ENCODE results near the gene FGF14.

FGF14 gene

GRCh38 chr13:102040812-102041211 is 361.0 kb downstream of the FGF14 start:
- DNase-seq (ENCODE audit: low spot score) = no peak
- TF ChIP-seq, protein P1, sequence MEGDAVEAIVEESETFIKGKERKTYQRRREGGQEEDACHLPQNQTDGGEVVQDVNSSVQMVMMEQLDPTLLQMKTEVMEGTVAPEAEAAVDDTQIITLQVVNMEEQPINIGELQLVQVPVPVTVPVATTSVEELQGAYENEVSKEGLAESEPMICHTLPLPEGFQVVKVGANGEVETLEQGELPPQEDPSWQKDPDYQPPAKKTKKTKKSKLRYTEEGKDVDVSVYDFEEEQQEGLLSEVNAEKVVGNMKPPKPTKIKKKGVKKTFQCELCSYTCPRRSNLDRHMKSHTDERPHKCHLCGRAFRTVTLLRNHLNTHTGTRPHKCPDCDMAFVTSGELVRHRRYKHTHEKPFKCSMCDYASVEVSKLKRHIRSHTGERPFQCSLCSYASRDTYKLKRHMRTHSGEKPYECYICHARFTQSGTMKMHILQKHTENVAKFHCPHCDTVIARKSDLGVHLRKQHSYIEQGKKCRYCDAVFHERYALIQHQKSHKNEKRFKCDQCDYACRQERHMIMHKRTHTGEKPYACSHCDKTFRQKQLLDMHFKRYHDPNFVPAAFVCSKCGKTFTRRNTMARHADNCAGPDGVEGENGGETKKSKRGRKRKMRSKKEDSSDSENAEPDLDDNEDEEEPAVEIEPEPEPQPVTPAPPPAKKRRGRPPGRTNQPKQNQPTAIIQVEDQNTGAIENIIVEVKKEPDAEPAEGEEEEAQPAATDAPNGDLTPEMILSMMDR (IDR thresholded peaks at IDR 0.05; ENCODE audit: extremely low read depth, insufficient read depth, missing control alignments) = no peak
- in situ Hi-C loops (cut with MboI; ENCODE audit: low pct_unique_long_range_greater_than_20kb, low sequenced_read_pairs, unreplicated experiment) = no loop called here

DNA sequence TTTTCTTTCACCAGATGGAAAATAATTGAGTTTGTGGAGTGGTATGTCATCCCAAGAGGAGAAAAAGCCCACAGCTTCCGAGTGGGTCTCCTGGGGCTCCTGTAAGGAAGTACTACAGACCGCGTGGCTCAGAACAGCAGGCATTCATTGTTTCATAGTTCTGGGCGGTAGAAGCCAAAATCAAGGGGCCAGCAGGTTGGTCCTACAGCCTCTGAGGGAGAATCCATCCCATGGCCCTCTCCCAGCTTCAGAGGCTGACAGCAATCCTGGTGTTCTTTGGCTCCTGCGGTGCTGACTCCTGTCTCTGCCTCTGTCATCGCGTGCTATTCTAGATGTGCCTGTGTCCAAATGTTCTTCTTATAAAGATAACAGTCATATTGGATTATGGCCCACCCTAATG is 362.6 kb downstream of the FGF14 start:
- no peak for DNase-seq (ENCODE audit: low spot score)
- in situ Hi-C loops (cut with MboI; ENCODE audit: low pct_unique_long_range_greater_than_20kb, low sequenced_read_pairs, unreplicated experiment) = no loop called here
- TF ChIP-seq, protein P1 (IDR thresholded peaks at IDR 0.05; ENCODE audit: extremely low read depth, insufficient read depth, missing control alignments) = no peak

DNA sequence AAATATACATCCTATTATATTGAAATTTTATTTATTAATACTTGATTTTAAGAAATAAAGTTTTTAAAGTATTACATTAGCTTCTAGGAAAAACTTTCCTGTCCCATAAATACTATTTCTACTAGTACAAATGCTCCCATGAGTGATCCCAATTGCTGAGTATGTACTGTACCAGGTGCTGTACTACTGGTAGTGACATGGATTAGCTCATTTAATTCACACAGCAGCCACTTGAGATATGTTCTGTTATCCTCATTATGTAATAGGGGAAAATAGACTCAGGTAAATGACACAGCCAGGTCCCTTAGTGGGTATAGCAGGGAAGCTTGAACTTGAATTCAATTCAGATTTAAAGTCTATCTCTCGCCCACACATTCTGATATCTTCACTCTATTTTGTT is 363.1 kb downstream of the FGF14 start:
- TF ChIP-seq, protein P1 (IDR thresholded peaks at IDR 0.05; ENCODE audit: extremely low read depth, insufficient read depth, missing control alignments) = no peak
- DNase-seq (ENCODE audit: low spot score) = no peak
- in situ Hi-C loops (cut with MboI; ENCODE audit: low pct_unique_long_range_greater_than_20kb, low sequenced_read_pairs, unreplicated experiment) = no loop called here

DNA sequence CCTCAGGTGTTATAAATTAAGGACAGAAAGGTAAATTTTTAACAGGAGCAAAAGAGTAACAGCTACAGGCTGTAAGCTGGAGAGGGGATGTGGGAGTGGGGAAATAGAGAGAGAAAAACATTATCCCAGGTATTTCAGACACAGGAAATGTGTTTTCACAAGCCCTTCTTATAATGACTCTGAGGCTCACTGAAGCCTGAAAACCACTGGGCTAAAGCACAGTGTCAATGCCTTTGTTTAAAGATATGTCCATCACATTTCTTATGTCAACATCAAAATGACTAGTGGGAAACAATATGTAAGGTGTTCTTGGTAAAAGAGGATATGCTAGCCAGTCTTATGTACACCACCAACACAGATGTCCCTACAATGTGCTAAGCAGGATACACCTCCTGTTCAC is 365.9 kb downstream of the FGF14 start:
- TF ChIP-seq, protein P1 (IDR thresholded peaks at IDR 0.05; ENCODE audit: extremely low read depth, insufficient read depth, missing control alignments) = no peak
- in situ Hi-C loops (cut with MboI; ENCODE audit: low pct_unique_long_range_greater_than_20kb, low sequenced_read_pairs, unreplicated experiment) = no loop called here
- no peak for DNase-seq (ENCODE audit: low spot score)

GRCh38 chr13:102033857-102034331 is 368.0 kb downstream of the FGF14 start:
- TF ChIP-seq, protein P1 (IDR thresholded peaks at IDR 0.05; ENCODE audit: extremely low read depth, insufficient read depth, missing control alignments) = no peak
- in situ Hi-C loops (cut with MboI; ENCODE audit: low pct_unique_long_range_greater_than_20kb, low sequenced_read_pairs, unreplicated experiment) = no loop called here

DNA sequence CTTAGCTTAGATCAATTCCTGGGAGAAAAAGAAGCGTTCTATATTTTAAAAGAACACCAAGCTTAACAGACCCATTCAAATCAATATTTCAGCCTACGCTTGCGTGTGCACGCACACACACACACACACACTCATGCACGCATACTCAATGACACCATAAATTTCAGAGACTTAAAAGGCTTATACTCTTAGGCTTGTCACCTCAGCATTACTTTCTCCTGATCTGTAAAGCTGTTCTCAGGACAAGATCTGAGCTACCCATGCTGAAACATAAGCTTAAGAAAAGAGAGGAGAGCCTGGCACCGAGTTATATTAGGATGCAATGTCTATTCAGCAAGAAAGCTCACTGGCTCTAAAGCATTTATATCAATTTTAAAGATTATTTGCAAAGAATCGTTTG is 368.5 kb downstream of the FGF14 start:
- DNase-seq (ENCODE audit: low spot score) = no peak
- in situ Hi-C loops (cut with MboI; ENCODE audit: low pct_unique_long_range_greater_than_20kb, low sequenced_read_pairs, unreplicated experiment) = no loop called here
- TF ChIP-seq, protein P1 (IDR thresholded peaks at IDR 0.05; ENCODE audit: extremely low read depth, insufficient read depth, missing control alignments) = no peak

More at GRCh38 chr13:102033857-102034331, 368.0 kb downstream of the FGF14 start:
- DNase-seq (ENCODE audit: low spot score) = no peak

- in situ Hi-C loops (cut with MboI; ENCODE audit: low pct_unique_long_range_greater_than_20kb, low sequenced_read_pairs, unreplicated experiment) = no loop called here
- TF ChIP-seq, protein P1 (IDR thresholded peaks at IDR 0.05; ENCODE audit: extremely low read depth, insufficient read depth, missing control alignments) = no peak
- no peak for DNase-seq (ENCODE audit: low spot score)
Measured at GRCh38 chr13:102028868-102029267, 373.0 kb downstream of the FGF14 start.

Measured in GM13977 (cell line).